ENCODE measurements around the gene PTPRCAP.

DNA sequence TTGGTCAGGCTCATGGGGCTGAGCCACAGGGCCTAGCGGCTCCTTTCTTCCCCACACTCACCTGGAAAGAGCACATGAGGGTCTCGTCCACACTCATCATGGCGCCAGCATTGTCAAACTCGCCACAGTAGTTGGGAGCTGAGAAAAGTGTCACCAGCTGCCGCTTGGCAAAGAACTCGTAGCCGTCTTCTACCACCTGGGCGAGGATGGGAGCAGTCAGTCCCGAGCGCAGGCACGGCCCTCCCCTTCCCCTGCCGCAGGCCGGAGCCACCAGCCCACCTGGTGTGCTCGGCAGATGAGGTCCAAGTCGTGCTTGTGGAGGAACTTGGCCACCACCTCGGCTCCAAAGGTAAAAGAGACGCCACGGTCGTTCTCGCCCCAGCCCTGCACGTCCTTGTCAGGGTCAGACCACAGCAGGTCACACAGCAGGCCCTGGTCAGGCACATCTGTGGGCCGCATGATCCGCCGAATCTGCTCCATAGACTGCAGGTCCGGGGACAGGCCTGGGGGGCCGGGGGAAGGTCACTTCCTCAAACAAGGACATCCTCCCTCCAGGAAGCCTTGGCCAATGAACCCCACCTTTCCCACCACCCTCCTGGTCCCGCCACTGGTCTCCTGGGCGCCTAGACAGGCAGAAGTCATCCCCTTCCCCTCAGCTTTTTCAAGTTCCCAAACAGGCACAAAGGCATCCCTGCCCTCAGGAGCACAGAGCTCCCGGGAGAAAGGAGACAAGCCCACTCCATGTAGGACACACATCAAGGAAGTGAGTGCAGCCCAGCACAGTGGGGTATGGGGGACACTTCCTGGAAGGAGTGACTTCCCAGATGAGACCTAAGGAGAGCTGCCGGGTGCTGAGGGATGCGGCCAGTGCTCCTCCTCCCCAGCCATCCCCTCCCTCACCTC, 38.6 kb downstream of the PTPRCAP start:
- TF ChIP-seq ZNF274 (IDR thresholded peaks at IDR 0.05; ENCODE audit: low read depth, low read length): no peak
- TF ChIP-seq SUZ12 (IDR thresholded peaks at IDR 0.05; ENCODE audit: extremely low read depth, insufficient read depth, insufficient read length): no peak

Measured in NT2/D1 (cell line).